Measurements from ENCODE around the gene TNRC6B.

DNA sequence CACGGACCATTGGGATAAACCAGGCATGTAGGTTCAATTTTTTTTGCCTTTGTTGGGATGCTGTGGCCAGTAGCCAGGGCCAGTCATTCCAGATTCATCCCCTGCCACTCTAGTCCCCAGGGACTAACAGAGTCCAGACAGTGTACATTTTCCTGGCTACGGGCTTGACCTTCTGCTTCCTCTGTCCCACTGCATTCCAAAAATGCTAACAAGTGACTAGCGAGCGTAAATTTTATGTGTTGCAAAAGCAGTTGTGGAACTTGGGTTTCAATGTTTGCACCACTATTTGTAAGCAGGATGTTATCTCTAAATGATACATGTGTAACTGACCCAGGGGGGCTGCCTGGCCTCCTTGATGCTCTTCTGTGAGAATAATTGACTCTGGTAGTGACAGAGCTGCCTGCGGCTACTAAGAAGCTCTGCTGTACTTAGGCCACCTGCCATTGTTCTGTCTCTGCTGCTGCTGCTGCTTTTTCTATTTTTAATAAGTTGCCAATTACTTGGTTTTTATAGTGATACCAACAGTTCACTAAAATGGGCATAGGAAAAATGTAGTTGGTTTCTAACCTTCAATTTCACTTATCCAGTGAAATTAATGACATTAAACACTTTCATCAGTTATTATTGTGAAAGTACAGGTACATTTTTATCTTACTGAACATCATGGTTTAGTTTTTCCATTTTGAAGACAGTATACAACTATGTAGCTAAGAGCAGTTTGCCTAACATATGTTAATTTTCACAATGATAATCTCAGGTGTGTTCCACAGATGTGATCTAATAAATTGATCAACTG is 26.8 kb downstream of the TNRC6B start:
- no peak for TF ChIP-seq CTCF (optimal IDR thresholded peaks at IDR 0.05 in 1 of 3, IDR thresholded peaks at IDR 0.05 in 1 of 3, conservative IDR thresholded peaks at IDR 0.05 in 1 of 3; ENCODE audit: extremely low read depth in 1 of 3, insufficient read depth in 2 of 3, low read length in 3 of 3)
- TF ChIP-seq EZH2 (IDR thresholded peaks at IDR 0.05; ENCODE audit: low read length), result no peak

Data from keratinocyte (primary cell).